Amniotic epithelial cell (primary cell): Measurements from ENCODE around the gene ABHD14A.

Experiments
- DNase-seq: peaks from one replicate; pipeline ENCODE4 v3.0.0-alpha.2; 2010; ENCODE audit warnings: low read depth

ABHD14A gene

DNA sequence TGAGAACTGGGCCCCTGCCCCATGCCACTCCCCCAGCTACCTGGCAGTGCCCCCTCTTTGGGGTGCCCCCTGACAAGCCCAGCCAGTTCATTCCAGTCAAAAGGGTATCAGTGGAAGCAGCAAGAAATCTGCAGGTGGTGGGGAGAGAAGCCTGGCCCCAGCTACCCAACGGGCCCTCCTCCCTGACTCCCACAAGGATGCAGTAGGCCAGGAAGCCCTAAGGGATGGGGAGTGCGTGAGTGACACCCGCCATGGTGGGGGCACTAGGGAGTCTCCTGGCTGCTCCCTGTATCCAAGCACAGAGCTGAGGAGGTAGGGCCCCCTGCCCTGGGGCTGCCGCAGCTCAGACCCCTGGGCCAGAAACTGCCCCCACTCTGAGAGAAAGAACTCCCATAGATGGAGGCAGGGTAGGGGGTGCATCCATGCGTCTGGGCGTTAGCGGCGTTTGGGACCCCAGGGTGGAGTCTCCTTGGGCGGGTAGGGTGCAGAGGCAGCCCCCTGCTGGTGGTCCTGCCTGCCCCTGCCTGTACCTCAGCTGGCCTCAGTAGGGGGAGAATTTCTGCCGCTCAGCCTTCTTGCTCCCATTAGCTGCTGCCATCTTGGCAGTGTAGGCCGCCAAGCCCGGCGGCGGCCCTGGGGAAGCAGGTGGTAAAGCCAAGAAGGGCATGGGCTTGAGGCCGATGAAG is 17.2 kb upstream of the ABHD14A start:
- no peak for DNase-seq

DNA sequence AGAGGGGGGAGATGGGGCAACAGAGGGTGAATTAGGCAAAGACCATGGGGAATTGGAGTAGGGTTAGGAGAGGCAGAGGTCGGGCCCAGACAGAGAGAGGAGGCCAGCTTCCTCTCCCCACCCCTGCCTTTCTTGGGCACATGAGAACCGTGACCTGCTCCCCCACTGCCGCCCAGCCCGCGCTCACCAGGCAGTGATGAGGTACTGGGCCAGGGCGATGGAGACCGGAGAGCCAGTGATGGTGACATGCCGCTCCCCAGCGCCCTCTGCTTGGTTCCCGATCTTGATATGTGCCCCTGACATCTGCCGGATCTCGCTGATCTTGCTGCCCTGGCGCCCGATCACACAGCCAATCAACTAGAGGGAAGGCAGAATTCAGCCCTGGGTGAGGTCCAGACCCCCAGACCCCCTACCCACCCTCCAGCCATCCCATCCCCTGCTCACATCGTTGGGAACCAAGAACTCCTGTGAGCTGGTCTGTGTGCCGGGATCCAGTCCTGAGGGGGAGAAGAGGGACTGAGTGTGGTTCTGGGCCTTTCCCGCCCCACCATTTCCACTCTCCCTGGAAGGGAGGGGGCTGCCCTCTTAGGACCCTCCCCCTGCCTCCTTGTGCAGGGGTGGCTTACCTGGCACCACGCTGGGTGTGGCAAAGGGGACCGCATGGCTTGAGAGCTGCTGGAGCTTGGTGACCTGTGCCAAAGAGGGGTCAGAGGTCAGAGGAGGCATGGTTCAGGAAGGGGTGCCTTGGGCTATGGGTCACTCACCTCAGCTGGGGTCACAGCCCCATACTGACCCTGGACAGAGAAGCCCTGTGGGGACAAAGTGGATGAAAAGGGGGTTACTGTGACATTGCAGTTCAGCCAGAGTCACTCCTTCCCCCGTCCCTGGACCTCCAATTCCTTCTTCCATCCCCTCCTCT is 16.0 kb upstream of the ABHD14A start:
- DNase-seq = no peak

GRCh38 chr3:51959651-51960050 is 15.2 kb upstream of the ABHD14A start:
- no peak for DNase-seq

- no peak for DNase-seq
Measured at GRCh38 chr3:51960386-51960785, 14.5 kb upstream of the ABHD14A start.

- DNase-seq = no peak
Measured at GRCh38 chr3:51961011-51961410, 13.9 kb upstream of the ABHD14A start.

- no peak for DNase-seq
Measured at GRCh38 chr3:51961602-51962569, 13.0 kb upstream of the ABHD14A start.

- no peak for DNase-seq
Measured at GRCh38 chr3:51962854-51963530, 11.9 kb upstream of the ABHD14A start.

GRCh38 chr3:51963951-51964451 is 10.9 kb upstream of the ABHD14A start:
- DNase-seq = no peak

DNA sequence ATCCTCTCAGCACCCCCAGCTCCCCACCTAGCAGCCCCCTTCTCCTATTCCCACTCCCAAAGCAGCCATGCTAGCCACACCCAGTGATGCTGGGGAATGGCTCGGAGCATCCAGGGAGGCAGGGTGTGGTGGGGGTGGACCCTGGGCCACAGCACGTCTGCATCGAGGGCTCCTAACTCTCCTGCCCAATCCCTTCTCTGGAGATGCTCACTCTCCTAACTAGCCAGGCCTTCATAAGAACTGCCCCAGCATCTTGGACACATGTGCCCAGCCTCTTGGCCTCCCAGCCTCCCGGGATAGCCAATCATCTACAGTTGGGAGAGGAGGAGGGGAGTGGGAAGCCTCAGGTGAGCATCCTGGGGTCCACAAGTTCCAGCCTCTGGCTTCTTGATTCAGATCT is 10.3 kb upstream of the ABHD14A start:
- DNase-seq = no peak

- DNase-seq = no peak
Measured at GRCh38 chr3:51966016-51966415, 8.8 kb upstream of the ABHD14A start.

- DNase-seq = no peak
Measured at GRCh38 chr3:51966486-51966885, 8.4 kb upstream of the ABHD14A start.

- DNase-seq = no peak
Measured at GRCh38 chr3:51966922-51967383, 7.9 kb upstream of the ABHD14A start.

DNA sequence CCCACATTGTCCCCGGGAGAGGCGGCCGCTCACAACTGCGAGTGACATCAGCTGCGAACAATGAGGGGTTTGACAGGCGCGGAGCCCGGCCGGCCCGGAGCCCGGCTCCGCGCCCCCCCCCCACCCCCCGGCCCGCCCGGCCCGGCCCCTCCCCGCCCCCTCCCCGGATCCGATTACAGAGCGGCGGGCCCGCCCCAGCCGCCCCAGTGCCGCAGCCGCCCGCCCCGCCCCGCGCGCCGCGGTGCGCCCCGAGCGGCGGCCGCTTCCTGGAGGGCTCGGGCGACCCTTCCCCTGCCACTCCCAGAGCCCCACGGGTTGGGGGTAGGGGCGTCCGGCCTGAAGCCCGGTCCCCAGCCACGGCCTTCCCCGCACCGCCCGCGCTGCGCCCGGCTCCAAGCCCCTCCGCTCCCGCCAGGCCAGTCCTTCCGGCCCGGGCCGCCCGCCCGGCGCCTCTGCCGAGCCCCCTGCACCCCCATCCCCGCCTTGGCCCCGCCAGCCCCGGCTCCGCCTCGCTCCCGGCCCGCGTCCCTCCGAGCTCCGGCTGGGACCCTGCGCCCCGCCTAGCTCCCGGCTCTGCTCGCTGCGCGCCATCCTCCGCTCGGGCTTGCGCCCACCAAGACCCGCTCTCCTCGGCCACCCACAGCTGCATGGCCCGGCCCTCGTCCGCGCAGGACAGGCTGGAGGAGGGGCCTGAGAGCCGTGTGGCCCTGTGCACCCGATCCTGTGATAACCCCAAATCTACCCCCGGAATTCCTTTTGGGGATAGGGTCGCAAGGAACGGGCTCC is 7.3 kb upstream of the ABHD14A start, which contains the start of gene PCBP4:
PCBP4 (minus strand) TSS at position 71 of the 786 bp plus-strand sequence. CDS start 6,214 bp downstream, outside the sequence.
- peak; percentile 18 for DNase-seq

DNA sequence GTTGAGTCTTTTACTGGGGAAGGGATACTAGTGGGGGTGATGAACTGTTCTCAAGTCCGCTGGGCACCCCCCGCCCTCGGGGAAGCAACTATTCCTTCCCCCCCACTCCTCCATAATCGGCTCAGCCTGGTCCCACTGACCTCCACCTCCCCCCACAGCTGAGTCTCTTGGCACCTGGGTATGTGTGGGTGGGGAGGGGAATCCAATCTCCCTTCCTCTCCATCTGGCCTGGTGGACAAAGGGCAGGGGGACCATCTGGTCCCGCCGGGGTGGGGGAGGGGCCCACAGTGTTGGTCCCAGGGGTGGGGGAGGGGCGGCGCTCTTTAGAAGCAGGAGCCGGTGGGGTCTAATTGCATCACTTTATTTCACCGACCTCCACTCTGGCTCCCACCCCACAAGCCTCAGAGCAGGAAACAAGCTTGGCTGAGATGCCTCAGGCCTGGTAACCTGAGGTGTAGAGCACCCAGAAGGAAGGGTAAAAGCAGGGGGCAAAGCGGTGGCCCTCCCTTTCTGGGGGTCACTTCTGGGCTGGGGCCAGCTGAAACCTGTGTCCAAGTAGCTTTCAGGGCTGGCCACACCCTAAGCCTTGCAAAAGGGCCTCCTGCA is 6.6 kb upstream of the ABHD14A start:
- peak; percentile 20 for DNase-seq

DNA sequence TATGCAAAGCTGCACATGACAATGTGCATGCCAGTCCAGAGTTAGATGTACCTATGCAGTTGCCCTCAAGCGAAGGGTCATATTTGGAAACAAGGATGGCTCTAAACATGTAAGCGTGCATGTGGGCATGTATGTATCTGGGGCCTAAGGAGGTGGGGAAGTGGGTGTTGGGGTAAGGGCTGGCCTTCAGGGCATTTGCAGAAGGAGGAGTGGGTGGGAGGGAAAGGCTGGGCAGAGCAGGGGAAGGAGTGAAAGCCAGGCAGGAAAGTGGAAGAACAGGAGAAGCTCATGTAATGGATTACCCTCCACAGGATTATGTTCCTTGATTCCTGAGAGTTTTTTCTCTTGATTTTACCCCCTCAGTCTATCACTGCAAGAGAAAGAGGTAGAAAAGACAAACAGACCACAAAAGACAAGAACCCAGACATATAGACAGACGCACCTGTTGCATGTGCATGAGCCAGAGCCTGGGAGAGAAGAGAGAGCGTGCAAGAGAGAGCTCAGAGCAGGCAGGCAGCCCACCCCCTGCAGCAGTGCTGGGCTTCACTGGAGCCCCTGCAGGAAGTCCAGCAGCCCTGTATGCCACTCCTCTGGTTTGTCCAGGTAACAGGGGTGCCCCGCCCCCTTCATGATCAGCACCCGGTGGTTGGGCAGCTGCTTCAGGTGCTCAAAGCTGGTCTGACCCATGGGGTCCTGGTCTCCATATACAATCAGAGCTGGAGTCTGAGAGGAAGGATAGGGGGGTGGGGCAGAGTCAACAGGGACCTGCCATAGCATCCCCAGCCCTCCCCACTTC is 5.8 kb upstream of the ABHD14A start:
- no peak for DNase-seq

DNA sequence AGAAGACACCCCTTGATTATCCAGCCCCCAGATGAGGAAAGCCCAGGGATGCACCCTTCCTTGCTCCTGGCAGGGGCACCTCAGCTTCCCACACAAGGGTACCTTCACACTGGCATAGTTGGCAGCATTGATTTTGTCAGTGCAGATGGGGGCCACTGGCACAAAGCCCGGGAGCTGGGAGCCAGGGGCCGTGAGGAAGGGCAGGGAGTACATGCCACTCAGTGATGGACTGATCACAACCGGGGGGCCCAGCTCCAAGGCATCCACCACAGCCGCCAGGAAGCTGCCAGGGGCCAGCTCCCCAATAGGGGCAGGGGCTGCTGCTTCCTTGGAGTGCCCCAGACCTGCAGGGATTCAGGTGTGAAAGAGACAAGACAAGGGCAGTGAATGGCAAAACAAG is 5.0 kb upstream of the ABHD14A start:
- no peak for DNase-seq

GRCh38 chr3:51970606-51971300 is 4.1 kb upstream of the ABHD14A start:
- DNase-seq = no peak

DNA sequence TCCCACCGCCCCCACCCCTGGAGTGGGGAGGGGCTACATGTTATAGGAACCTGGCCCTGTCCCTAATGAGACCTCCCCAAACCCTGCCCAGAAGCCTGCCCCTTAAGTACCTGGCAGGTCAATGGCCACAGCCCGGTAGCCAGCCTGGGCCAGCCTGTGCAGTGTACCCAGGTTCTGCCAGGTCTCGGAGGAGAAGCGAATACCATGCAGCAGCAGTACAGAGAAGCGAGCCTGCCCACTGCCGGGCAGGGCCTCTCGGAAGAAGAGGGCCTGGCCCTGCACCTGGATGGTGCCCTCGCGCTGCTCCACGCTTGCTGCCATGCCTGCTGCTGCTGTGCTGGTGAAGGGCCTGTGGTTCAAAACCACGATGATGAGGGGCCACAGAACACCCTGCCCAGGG is 3.5 kb upstream of the ABHD14A start:
- no peak for DNase-seq
